A549 (cell line): Measurements from ENCODE around the gene LSM14B. TPM values are rescaled to one million over a fixed set of nuclear protein-coding genes. Genes with fewer than 3 reads are reported as not detected.

Experiments
- ATAC-seq, 2 experiments: fragments of 200-7000 bp in 1 of 2; fragments of >200 bp in 1 of 2; cut with Nextera tagmentation in 1 of 2; cut with Tn5 transposase in 1 of 2; 3 replicates each; pipeline versions ENCODE4 v1.8.0 to v1.9.1; 2018 to 2020; ENCODE audit warnings: mild to moderate bottlenecking in 1 of 2, moderate library complexity in 1 of 2
- CTCF ChIA-PET: fragments of 300-600 bp; sonication (Branson Sonifier 250); formaldehyde crosslinking; extraction: SDS; loops from one replicate; lab custom pipeline; 2021; ENCODE audit warnings: antibody characterized with exemption, inconsistent platforms; lab: Yijun Ruan, JAX
- POLR2A ChIA-PET: fragments of 350-600 bp; formaldehyde crosslinking; extraction: SDS; loops from one replicate; lab custom pipeline; 2021; ENCODE audit warnings: antibody characterized with exemption, inconsistent platforms; lab: Yijun Ruan, JAX
- DNase-seq, 2 experiments: peaks; one replicate each; pipeline versions ENCODE4 v3.0.0 to v3.0.0-alpha.2; 2011 to 2016; ENCODE audit warnings: low read depth in 1 of 2, low spot score in 1 of 2
- FAIRE-seq: peaks from 2 replicates; lab custom pipeline; 2011; peaks lifted over from hg19 to GRCh38; lab: Jason Lieb, UNC
- H3K27ac ChIP-seq, 2 experiments: fragments of >200 bp; sonication (Bioruptor Twin); formaldehyde crosslinking; 3 replicates each; pipeline ENCODE4 v1.5.1; 2016 to 2017
- H3K4me1 ChIP-seq: fragments of >200 bp; sonication (Bioruptor Twin); formaldehyde crosslinking; 3 replicates; pipeline ENCODE4 v1.6.1; 2016
- H3K4me2 ChIP-seq: fragments of >200 bp; sonication (Bioruptor Twin); formaldehyde crosslinking; 3 replicates; pipeline ENCODE4 v1.6.1; 2016
- H3K4me3 ChIP-seq: fragments of >200 bp; sonication (Bioruptor Twin); formaldehyde crosslinking; 3 replicates; pipeline ENCODE4 v1.5.1; 2016
- H3K9me3 ChIP-seq: fragments of >200 bp; sonication (Bioruptor Twin); formaldehyde crosslinking; 3 replicates; pipeline ENCODE4 v1.6.1; 2016
- FOSB ChIP-seq: fragments of 250-450 bp; sonication (Bioruptor Pico); IDR thresholded peaks from 2 replicates; pipeline ENCODE4 v1.5.0; 2020; ENCODE audit warnings: mild to moderate bottlenecking, moderate library complexity
- FOSL2 ChIP-seq, 2 experiments: fragments of 450-650 bp in 1 of 2; fragments of >200 bp in 1 of 2; sonication (Bioruptor Twin) in 1 of 2; formaldehyde crosslinking; IDR thresholded peaks; 2 replicates each; pipeline versions ENCODE4 v1.5.0 to v1.6.1; 2016 to 2020; ENCODE audit warnings: mild to moderate bottlenecking in 1 of 2, moderate library complexity in 1 of 2
- FOXS1 ChIP-seq: fragments of 250-450 bp; sonication (Bioruptor Pico); IDR thresholded peaks from 2 replicates; pipeline ENCODE4 v1.5.0; 2020; ENCODE audit warnings: mild to moderate bottlenecking, moderate library complexity
- GATA3 ChIP-seq: IDR thresholded peaks from 2 replicates; pipeline ENCODE4 v1.6.1; 2012; ENCODE audit warnings: borderline replicate concordance
- HOXB5 ChIP-seq: fragments of 250-450 bp; sonication (Bioruptor Pico); IDR thresholded peaks from 2 replicates; pipeline ENCODE4 v1.5.0; 2020; ENCODE audit warnings: mild to moderate bottlenecking, moderate library complexity
- MAFK ChIP-seq: fragments of 450-650 bp; IDR thresholded peaks from 2 replicates; pipeline ENCODE4 v1.6.1; 2014; ENCODE audit not compliant: partially characterized antibody
- POLR2A ChIP-seq: IDR thresholded peaks from 2 replicates; pipeline ENCODE4 v1.6.1; 2012; ENCODE audit warnings: mild to moderate bottlenecking, low read length
- POLR2AphosphoS2 ChIP-seq: conservative IDR thresholded peaks from 2 replicates; pipeline ENCODE4 v1.6.1; 2012; ENCODE audit warnings: low read length, improper control_type of control experiment, inconsistent platforms
- RAD21 ChIP-seq, 2 experiments: fragments of >200 bp in 1 of 2; sonication (Bioruptor Twin) in 1 of 2; formaldehyde crosslinking in 1 of 2; IDR thresholded peaks in 1 of 2; conservative IDR thresholded peaks in 1 of 2; 2 replicates in 1 of 2; 3 replicates in 1 of 2; pipeline ENCODE4 v1.6.1; 2012 to 2018; ENCODE audit warnings: inconsistent platforms in 1 of 2
- RNF2 ChIP-seq: fragments of 200-600 bp; sonication (generic); IDR thresholded peaks from 2 replicates; pipeline ENCODE4 v1.6.1; 2016; ENCODE audit warnings: low read depth, mild to moderate bottlenecking, antibody characterized with exemption, moderate library complexity, borderline replicate concordance
- SREBF2 ChIP-seq: fragments of 450-650 bp; IDR thresholded peaks from 2 replicates; pipeline ENCODE4 v1.6.1; 2014; ENCODE audit warnings: mild to moderate bottlenecking, moderate library complexity
- ZC3H11A ChIP-seq: fragments of 450-650 bp; IDR thresholded peaks from 2 replicates; pipeline ENCODE4 v1.6.1; 2014; ENCODE audit warnings: antibody characterized with exemption, mild to moderate bottlenecking
- ZFP36 ChIP-seq: fragments of 450-650 bp; IDR thresholded peaks from 2 replicates; pipeline ENCODE4 v1.6.1; 2014; ENCODE audit warnings: borderline replicate concordance; ENCODE audit not compliant: partially characterized antibody
- WGBS: methylation state at CpG from one replicate; pipeline ENCODE4 v1.1.6; 2017; ENCODE audit errors: missing lambda C conversion rate; 5-methylcytosine and 5-hydroxymethylcytosine counted together
- polyA plus RNA-seq, 4 experiments: library from polyadenylated mRNA; depleted of rRNA in 3 of 4; stranded (reverse); fragments of >200 nt; fragmentation: RNase III in 1 of 4; extraction: RNeasy Plus Mini Kit Qiagen cat#74134 plus additional on column Dnase treatment in 1 of 4; gene quantifications; 2 replicates in 3 of 4; 3 replicates in 1 of 4; pipeline ENCODE4 v1.2.3, GENCODE V29; 2011 to 2017
- TF ChIP-seq, protein P1 (sequence below): fragments of >200 bp; sonication (Bioruptor Twin); formaldehyde crosslinking; IDR thresholded peaks from 3 replicates; pipeline ENCODE4 v1.6.1; 2016
- TF ChIP-seq, protein P2 (sequence below): fragments of >200 bp; sonication (Bioruptor Twin); formaldehyde crosslinking; IDR thresholded peaks from 3 replicates; pipeline ENCODE4 v1.5.1; 2016
- TF ChIP-seq, protein P3 (sequence below): fragments of >200 bp; sonication (Bioruptor Twin); formaldehyde crosslinking; IDR thresholded peaks from 2 replicates; pipeline ENCODE4 v1.6.1; 2016
- TF ChIP-seq, protein P4 (sequence below): IDR thresholded peaks from 2 replicates; pipeline ENCODE4 v1.6.1; 2012; ENCODE audit warnings: low read depth, borderline replicate concordance
- TF ChIP-seq, protein P5 (sequence below): IDR thresholded peaks from 2 replicates; pipeline ENCODE4 v1.6.1; 2012

LSM14B gene
- polyA plus RNA-seq, 2 of the 4 experiments (the other 2 are of a cell fraction): 22.7 to 28.1 TPM

DNA sequence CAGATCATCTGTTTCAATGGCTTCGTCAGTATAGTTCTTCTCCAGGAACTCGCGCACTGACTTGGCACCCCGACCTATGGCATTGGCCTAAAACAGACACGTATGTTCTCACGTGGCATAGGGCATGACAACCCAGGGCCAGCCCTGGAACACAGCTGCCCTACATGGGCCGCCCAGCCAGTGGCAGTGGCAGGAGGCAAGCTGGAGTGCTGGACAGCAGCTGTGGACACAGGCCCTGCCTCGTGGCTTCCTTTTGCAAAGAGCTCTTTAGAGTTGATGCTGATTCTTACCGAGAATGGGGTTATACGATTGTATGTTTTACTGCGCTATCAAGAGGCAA, 15.9 kb downstream of the LSM14B start:
- FAIRE-seq (no peak), ATAC-seq (no peak), DNase-seq (no peak)
- POLR2A ChIA-PET: interaction anchor here (0.6 to 1.3 kb wide), 2 partner anchors 16 to 1021 kb away, joined by 3 to 9 read pairs; no protein-coding TSS in a partner anchor
- CTCF ChIA-PET: interaction anchor here (0.5 to 5.1 kb wide), 9 partner anchors 10 to 664 kb away, joined by 3 to 75 read pairs (median 4); no protein-coding TSS in a partner anchor
- no peak overlapping the region for H3K27ac ChIP-seq
- H3K4me3 ChIP-seq: no peak overlapping the region
- TF ChIP-seq ZFP36: no peak
- 0 out of 2 replicates have a peak, but pooled peaks have one; percentile 57 for TF ChIP-seq POLR2AphosphoS2
- no peak for TF ChIP-seq HOXB5 (CRISPR knock-in tag)
- TF ChIP-seq, protein P1, sequence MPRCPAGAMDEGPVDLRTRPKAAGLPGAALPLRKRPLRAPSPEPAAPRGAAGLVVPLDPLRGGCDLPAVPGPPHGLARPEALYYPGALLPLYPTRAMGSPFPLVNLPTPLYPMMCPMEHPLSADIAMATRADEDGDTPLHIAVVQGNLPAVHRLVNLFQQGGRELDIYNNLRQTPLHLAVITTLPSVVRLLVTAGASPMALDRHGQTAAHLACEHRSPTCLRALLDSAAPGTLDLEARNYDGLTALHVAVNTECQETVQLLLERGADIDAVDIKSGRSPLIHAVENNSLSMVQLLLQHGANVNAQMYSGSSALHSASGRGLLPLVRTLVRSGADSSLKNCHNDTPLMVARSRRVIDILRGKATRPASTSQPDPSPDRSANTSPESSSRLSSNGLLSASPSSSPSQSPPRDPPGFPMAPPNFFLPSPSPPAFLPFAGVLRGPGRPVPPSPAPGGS: no peak
- H3K9me3 ChIP-seq: no peaks in the 10 kb centered on the region
- no peak overlapping the region for H3K4me2 ChIP-seq
- H3K4me1 ChIP-seq: peaks cover 10% of the 10 kb centered on the region
- 84% methylated on average over 11 of the region's 11 CpGs for whole genome bisulfite sequencing

- WGBS: 97% methylated on average over 10 of the region's 10 CpGs
- Histone ChIP-seq H3K9me3 (no peaks in the 10 kb centered on the region), H3K27ac (no peak overlapping the region), H3K4me1 (peaks cover 10% of the 10 kb centered on the region), H3K4me2 (no peak overlapping the region), H3K4me3 (no peak overlapping the region)
- FAIRE-seq (no peak), DNase-seq (no peak), ATAC-seq (no peak)
- CTCF ChIA-PET: interaction anchor here (0.5 to 5.1 kb wide), 4 partner anchors 11 to 664 kb away, joined by 3 to 75 read pairs (median 8); no protein-coding TSS in a partner anchor
- TF ChIP-seq, protein P2, sequence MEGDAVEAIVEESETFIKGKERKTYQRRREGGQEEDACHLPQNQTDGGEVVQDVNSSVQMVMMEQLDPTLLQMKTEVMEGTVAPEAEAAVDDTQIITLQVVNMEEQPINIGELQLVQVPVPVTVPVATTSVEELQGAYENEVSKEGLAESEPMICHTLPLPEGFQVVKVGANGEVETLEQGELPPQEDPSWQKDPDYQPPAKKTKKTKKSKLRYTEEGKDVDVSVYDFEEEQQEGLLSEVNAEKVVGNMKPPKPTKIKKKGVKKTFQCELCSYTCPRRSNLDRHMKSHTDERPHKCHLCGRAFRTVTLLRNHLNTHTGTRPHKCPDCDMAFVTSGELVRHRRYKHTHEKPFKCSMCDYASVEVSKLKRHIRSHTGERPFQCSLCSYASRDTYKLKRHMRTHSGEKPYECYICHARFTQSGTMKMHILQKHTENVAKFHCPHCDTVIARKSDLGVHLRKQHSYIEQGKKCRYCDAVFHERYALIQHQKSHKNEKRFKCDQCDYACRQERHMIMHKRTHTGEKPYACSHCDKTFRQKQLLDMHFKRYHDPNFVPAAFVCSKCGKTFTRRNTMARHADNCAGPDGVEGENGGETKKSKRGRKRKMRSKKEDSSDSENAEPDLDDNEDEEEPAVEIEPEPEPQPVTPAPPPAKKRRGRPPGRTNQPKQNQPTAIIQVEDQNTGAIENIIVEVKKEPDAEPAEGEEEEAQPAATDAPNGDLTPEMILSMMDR: no peak
- TF ChIP-seq MAFK: no peak
- TF ChIP-seq ZC3H11A: no peak
- TF ChIP-seq, protein P3, sequence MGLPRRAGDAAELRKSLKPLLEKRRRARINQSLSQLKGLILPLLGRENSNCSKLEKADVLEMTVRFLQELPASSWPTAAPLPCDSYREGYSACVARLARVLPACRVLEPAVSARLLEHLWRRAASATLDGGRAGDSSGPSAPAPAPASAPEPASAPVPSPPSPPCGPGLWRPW: no peak
- TF ChIP-seq, protein P4, sequence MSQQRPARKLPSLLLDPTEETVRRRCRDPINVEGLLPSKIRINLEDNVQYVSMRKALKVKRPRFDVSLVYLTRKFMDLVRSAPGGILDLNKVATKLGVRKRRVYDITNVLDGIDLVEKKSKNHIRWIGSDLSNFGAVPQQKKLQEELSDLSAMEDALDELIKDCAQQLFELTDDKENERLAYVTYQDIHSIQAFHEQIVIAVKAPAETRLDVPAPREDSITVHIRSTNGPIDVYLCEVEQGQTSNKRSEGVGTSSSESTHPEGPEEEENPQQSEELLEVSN: no peak
- TF ChIP-seq RAD21 (conservative IDR thresholded peaks at IDR 0.05 in 1 of 2, IDR thresholded peaks at IDR 0.05 in 1 of 2): no peak
- no peak for TF ChIP-seq FOXS1
- TF ChIP-seq RNF2: no peak
- POLR2A ChIA-PET: interaction anchor here (1.3 kb wide), 1 partner anchor 17 kb away, joined by 3 read pairs; no protein-coding TSS in a partner anchor
These were observed 16.6 kb downstream of the LSM14B start for GRCh38 chr20:62138912-62139311.

- Histone ChIP-seq H3K4me1 (peaks cover 11% of the 10 kb centered on the region), H3K4me3 (no peak overlapping the region), H3K4me2 (no peak overlapping the region), H3K27ac (no peak overlapping the region), H3K9me3 (no peaks in the 10 kb centered on the region)
- FAIRE-seq: no peak
- DNase-seq: no peak
- ChIA-PET POLR2A (no interaction called here), CTCF (no interaction called here)
- no peak for TF ChIP-seq GATA3
- WGBS: 93% methylated on average over 8 of the region's 13 CpGs
- ATAC-seq: no peak
These were observed 17.4 kb downstream of the LSM14B start for GRCh38 chr20:62139636-62140035.

DNA sequence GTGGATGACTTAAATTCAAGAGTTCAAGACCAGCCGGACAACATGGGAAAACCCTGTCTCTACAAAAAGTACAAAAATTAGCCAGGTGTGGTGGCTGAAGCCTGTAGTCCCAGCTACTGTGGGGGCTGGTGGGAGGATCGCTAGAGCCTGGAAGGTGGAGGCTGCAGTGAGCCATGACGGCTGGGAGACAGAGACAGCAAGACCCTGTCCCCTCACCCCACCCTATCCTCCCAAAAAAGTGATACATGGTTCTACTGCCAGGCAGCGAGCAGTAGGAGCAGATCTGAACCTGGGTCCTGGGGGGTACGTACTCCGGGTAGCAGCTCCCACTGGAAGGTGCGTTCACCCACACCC, 18.7 kb downstream of the LSM14B start:
- 96% methylated on average over 7 of the region's 7 CpGs for WGBS
- no peak overlapping the region for H3K4me3 ChIP-seq
- TF ChIP-seq FOXS1 (no peak), FOSB (CRISPR knock-in tag) (no peak), POLR2A (no peak), SREBF2 (no peak), FOSL2 (IDR thresholded peaks at IDR 0.05) (no peak), FOSL2 (CRISPR knock-in tag; IDR thresholded peaks at IDR 0.05) (no peak)
- TF ChIP-seq, protein P4: no peak
- TF ChIP-seq, protein P5, sequence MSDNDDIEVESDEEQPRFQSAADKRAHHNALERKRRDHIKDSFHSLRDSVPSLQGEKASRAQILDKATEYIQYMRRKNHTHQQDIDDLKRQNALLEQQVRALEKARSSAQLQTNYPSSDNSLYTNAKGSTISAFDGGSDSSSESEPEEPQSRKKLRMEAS: no peak
- TF ChIP-seq, all 56 proteins: peak for 0
- FAIRE-seq (no peak), DNase-seq (no peak), ATAC-seq (no peak)
- Histone ChIP-seq H3K9me3 (no peaks in the 10 kb centered on the region), H3K27ac (0 out of 6 replicates have a peak overlapping the region, but pooled peaks of 1 of the 2 experiments have one; percentile 2), H3K4me1 (peaks cover 18% of the 10 kb centered on the region), H3K4me2 (peak overlapping the region; percentile 88)
- ChIA-PET POLR2A (interaction anchor here (2.2 kb wide), 1 partner anchor 75 kb away, joined by 7 read pairs; the partner anchor contains the start of gene TAF4), CTCF (interaction anchor here (0.6 to 2.5 kb wide), 7 partner anchors 8 to 138 kb away, joined by 3 to 14 read pairs (median 3); no protein-coding TSS in a partner anchor)
